Adrenal gland (tissue), 5 donors: ENCODE measurements around the gene CCR5.

Source experiments
- CTCF ChIP-seq, 6 experiments: fragments of 450-650 bp in 4 of 6; fragments of 200-600 bp in 2 of 6; sonication (generic) in 1 of 6; IDR thresholded peaks; 1 replicate in 5 of 6; 2 replicates in 1 of 6; pipeline versions ENCODE4 v1.5.1 to v1.8.0; 2016 to 2021; ENCODE audit warnings: antibody characterized with exemption in 6 of 6, mild to moderate bottlenecking in 2 of 6, moderate library complexity in 1 of 6
- POLR2A ChIP-seq, 2 donors: fragments of 450-650 bp; IDR thresholded peaks; one replicate each; pipeline ENCODE4 v1.6.1; 2017; ENCODE audit warnings: antibody characterized with exemption in 2 of 2, mild to moderate bottlenecking in 2 of 2, moderate library complexity in 1 of 2
- donor health status: DM: no; HTN: no; CAD: no.

- TF ChIP-seq CTCF (IDR thresholded peaks at IDR 0.05) (no peak), POLR2A (IDR thresholded peaks at IDR 0.05) (no peak)
These were observed 34.7 kb downstream of the CCR5 start for GRCh38 chr3:46405301-46406019.
